ACC112 (cell line): Measurements from ENCODE around the gene RNU5D-1.
"Not testable (repeated sequence)": the region's sequence is repeated elsewhere in the genome, so short reads cannot be mapped to it uniquely, and the experiment has no call there.

Experiments used
- H2AFZ ChIP-seq: fragments of 200-600 bp; sonication (generic); one replicate; pipeline ENCODE4 v1.6.0; 2017; ENCODE audit warnings: antibody characterized with exemption, low read length; ENCODE audit not compliant: unreplicated experiment
- H3K27ac ChIP-seq: fragments of 200-600 bp; sonication (generic); 2 replicates; pipeline ENCODE4 v1.5.1; 2014; ENCODE audit warnings: low read depth, mild to moderate bottlenecking, antibody characterized with exemption, low read length, moderate library complexity
- H3K27me3 ChIP-seq: fragments of 200-600 bp; sonication (generic); 2 replicates; pipeline ENCODE4 v1.6.1; 2014; ENCODE audit warnings: mild to moderate bottlenecking, antibody characterized with exemption, low read length, moderate library complexity, mixed read lengths; ENCODE audit not compliant: insufficient read depth
- H3K36me3 ChIP-seq: fragments of 200-600 bp; sonication (generic); 2 replicates; pipeline ENCODE4 v1.6.1; 2016; ENCODE audit warnings: mild to moderate bottlenecking, antibody characterized with exemption, low read length, moderate library complexity, mixed read lengths; ENCODE audit not compliant: insufficient read depth
- H3K4me1 ChIP-seq: fragments of 200-600 bp; sonication (generic); one replicate; pipeline ENCODE4 v1.6.1; 2016; ENCODE audit warnings: low read length, mixed read lengths; ENCODE audit not compliant: insufficient read depth, unreplicated experiment, control insufficient read depth
- H3K4me3 ChIP-seq: fragments of 200-600 bp; sonication (generic); 2 replicates; pipeline ENCODE4 v1.5.1; 2014; ENCODE audit warnings: mild to moderate bottlenecking, low read depth, low read length
- H3K79me2 ChIP-seq: fragments of 200-600 bp; sonication (generic); one replicate; pipeline ENCODE4 v1.6.0; 2016; ENCODE audit warnings: low read length; ENCODE audit not compliant: control insufficient read depth, unreplicated experiment, insufficient read depth

The RNU5D-1 gene

GRCh38 chr1:44760876-44761275 lies 29.9 kb upstream of the RNU5D-1 start:
- Histone ChIP-seq H3K4me1 (no peaks in the 10 kb centered on the region), H2AFZ (no peak overlapping the region), H3K27me3 (no peaks in the 10 kb centered on the region), H3K36me3 (peaks cover 14% of the 10 kb centered on the region), H3K4me3 (no peak overlapping the region), H3K79me2 (no peaks in the 10 kb centered on the region), H3K27ac (no peak overlapping the region)

- H3K4me1 ChIP-seq, result no peaks in the 10 kb centered on the region
- H2AFZ ChIP-seq, result no peak overlapping the region
- H3K79me2 ChIP-seq, result no peaks in the 10 kb centered on the region
- peaks cover 14% of the 10 kb centered on the region for H3K36me3 ChIP-seq
- no peak overlapping the region for H3K4me3 ChIP-seq
- H3K27me3 ChIP-seq, result no peaks in the 10 kb centered on the region
- no peak overlapping the region for H3K27ac ChIP-seq
These were observed 28.1 kb upstream of the RNU5D-1 start for GRCh38 chr1:44759077-44759476.

- H3K27ac ChIP-seq, result no peak overlapping the region
- no peak overlapping the region for H3K4me3 ChIP-seq
- H3K27me3 ChIP-seq, result no peaks in the 10 kb centered on the region
- H3K4me1 ChIP-seq, result no peaks in the 10 kb centered on the region
- peaks cover 17% of the 10 kb centered on the region for H3K36me3 ChIP-seq
- H3K79me2 ChIP-seq, result no peaks in the 10 kb centered on the region
- H2AFZ ChIP-seq, result no peak overlapping the region
These were observed 26.4 kb upstream of the RNU5D-1 start for GRCh38 chr1:44757420-44757819.

GRCh38 chr1:44747878-44748277 lies 16.9 kb upstream of the RNU5D-1 start:
- Histone ChIP-seq H3K4me1 (peaks cover 5% of the 10 kb centered on the region), H3K4me3 (no peak overlapping the region), H3K27me3 (no peaks in the 10 kb centered on the region), H3K27ac (no peak overlapping the region), H2AFZ (no peak overlapping the region), H3K79me2 (peaks cover 22% of the 10 kb centered on the region), H3K36me3 (peaks cover 1% of the 10 kb centered on the region; the same call in 1 of the 2 replicates)

GRCh38 chr1:44743211-44743610 lies 12.2 kb upstream of the RNU5D-1 start:
- H3K36me3 ChIP-seq, result no peaks in the 10 kb centered on the region
- H3K4me3 ChIP-seq, result no peak overlapping the region
- no peak overlapping the region for H3K27ac ChIP-seq
- H3K4me1 ChIP-seq, result peaks cover 20% of the 10 kb centered on the region
- H2AFZ ChIP-seq, result no peak overlapping the region
- H3K27me3 ChIP-seq, result no peaks in the 10 kb centered on the region
- H3K79me2 ChIP-seq, result peaks cover 49% of the 10 kb centered on the region

GRCh38 chr1:44740179-44740617 lies 9.2 kb upstream of the RNU5D-1 start:
- Histone ChIP-seq H3K36me3 (no peaks in the 10 kb centered on the region), H3K79me2 (peaks cover 46% of the 10 kb centered on the region), H2AFZ (peak overlapping the region; percentile 93), H3K4me3 (peak overlapping the region; percentile 98), H3K4me1 (peaks cover 20% of the 10 kb centered on the region), H3K27ac (peak overlapping the region; percentile 72), H3K27me3 (no peaks in the 10 kb centered on the region)

- Histone ChIP-seq H3K27ac (peak within 1 kb of the TSS; percentile 72), H3K4me1 (peaks cover 20% of the 10 kb centered on the region), H3K36me3 (no peaks in the 10 kb centered on the region), H3K79me2 (peaks cover 45% of the 10 kb centered on the region), H2AFZ (peak within 1 kb of the TSS; percentile 97), H3K4me3 (peak within 1 kb of the TSS; percentile 98), H3K27me3 (no peaks in the 10 kb centered on the region)
These were observed 8.6 kb upstream of the RNU5D-1 start, which contains the start of gene KIF2C for GRCh38 chr1:44739307-44740178. Gene KIF2C (plus strand): TSS chr1:44739837. CDS start chr1:44739933, 96 bp downstream.

GRCh38 chr1:44738953-44739306 lies 8.0 kb upstream of the RNU5D-1 start:
- peaks cover 39% of the 10 kb centered on the region for H3K79me2 ChIP-seq
- H3K27ac ChIP-seq, result peak overlapping the region; percentile 72
- H2AFZ ChIP-seq, result peak overlapping the region; percentile 97
- not testable (repeated sequence) for H3K27me3 ChIP-seq, H3K36me3 ChIP-seq
- H3K4me1 ChIP-seq, result peaks cover 20% of the 10 kb centered on the region
- peak overlapping the region; percentile 98 for H3K4me3 ChIP-seq

GRCh38 chr1:44735992-44736391 lies 5.0 kb upstream of the RNU5D-1 start:
- Histone ChIP-seq H3K4me1 (peaks cover 10% of the 10 kb centered on the region), H2AFZ (no peak overlapping the region), H3K4me3 (no peak overlapping the region), H3K27me3 (no peaks in the 10 kb centered on the region), H3K36me3 (no peaks in the 10 kb centered on the region), H3K27ac (no peak overlapping the region), H3K79me2 (peaks cover 13% of the 10 kb centered on the region)

GRCh38 chr1:44733784-44734183 lies 2.8 kb upstream of the RNU5D-1 start:
- Histone ChIP-seq H3K27me3 (no peaks in the 10 kb centered on the region), H3K4me1 (peaks cover 9% of the 10 kb centered on the region), H2AFZ (peak overlapping the region; percentile 41), H3K79me2 (no peaks in the 10 kb centered on the region), H3K36me3 (no peaks in the 10 kb centered on the region), H3K4me3 (no peak overlapping the region), H3K27ac (no peak overlapping the region)

GRCh38 chr1:44733365-44733764 lies 2.4 kb upstream of the RNU5D-1 start:
- peaks cover 9% of the 10 kb centered on the region for H3K4me1 ChIP-seq
- no peaks in the 10 kb centered on the region for H3K36me3 ChIP-seq
- no peaks in the 10 kb centered on the region for H3K27me3 ChIP-seq
- peak overlapping the region; percentile 41 for H2AFZ ChIP-seq
- no peak overlapping the region for H3K27ac ChIP-seq
- H3K4me3 ChIP-seq, result no peak overlapping the region
- no peaks in the 10 kb centered on the region for H3K79me2 ChIP-seq
